C4-2B (cell line): ENCODE results near the gene DLX3.

Source experiments
- H3K27ac ChIP-seq: fragments of 450-650 bp; 2 replicates; pipeline ENCODE4 v1.5.1; 2017
- ZFX ChIP-seq: fragments of 450-650 bp; IDR thresholded peaks from 2 replicates; pipeline ENCODE4 v1.6.1; 2017
- TF ChIP-seq, protein P1 (sequence below): fragments of 450-650 bp; conservative IDR thresholded peaks from 2 replicates; pipeline ENCODE4 v1.5.1; 2017; ENCODE audit warnings: mild to moderate bottlenecking

The DLX3 gene

DNA sequence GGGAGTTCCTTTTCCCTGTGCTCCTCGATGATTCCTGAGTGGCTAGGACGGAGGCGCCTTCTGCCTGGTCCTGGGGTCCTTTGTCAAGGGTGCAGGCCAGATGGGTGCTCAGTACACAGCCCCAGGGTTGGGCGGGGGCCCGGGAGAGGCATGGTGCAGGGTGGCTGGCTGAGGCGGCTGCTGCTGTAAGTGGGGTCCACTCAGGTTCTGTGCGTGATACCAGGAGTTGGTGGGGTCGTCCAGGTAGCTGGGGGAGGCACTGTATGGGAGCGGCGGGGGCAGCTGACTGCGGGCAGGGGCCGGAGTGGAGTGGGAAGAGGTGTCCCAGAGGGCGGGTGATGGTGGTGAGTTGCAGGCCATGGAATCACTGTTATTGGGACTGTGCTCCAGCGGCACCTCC is 3.6 kb downstream of the DLX3 start:
- TF ChIP-seq, protein P1, sequence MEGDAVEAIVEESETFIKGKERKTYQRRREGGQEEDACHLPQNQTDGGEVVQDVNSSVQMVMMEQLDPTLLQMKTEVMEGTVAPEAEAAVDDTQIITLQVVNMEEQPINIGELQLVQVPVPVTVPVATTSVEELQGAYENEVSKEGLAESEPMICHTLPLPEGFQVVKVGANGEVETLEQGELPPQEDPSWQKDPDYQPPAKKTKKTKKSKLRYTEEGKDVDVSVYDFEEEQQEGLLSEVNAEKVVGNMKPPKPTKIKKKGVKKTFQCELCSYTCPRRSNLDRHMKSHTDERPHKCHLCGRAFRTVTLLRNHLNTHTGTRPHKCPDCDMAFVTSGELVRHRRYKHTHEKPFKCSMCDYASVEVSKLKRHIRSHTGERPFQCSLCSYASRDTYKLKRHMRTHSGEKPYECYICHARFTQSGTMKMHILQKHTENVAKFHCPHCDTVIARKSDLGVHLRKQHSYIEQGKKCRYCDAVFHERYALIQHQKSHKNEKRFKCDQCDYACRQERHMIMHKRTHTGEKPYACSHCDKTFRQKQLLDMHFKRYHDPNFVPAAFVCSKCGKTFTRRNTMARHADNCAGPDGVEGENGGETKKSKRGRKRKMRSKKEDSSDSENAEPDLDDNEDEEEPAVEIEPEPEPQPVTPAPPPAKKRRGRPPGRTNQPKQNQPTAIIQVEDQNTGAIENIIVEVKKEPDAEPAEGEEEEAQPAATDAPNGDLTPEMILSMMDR: no peak
- no peak for TF ChIP-seq ZFX
- no peak overlapping the region for H3K27ac ChIP-seq

GRCh38 chr17:49990921-49991320 is 4.1 kb downstream of the DLX3 start:
- no peak overlapping the region for H3K27ac ChIP-seq
- no peak for TF ChIP-seq ZFX

- TF ChIP-seq, protein P1: no peak
- TF ChIP-seq ZFX: no peak
These were observed 4.7 kb downstream of the DLX3 start for GRCh38 chr17:49990331-49990730.

DNA sequence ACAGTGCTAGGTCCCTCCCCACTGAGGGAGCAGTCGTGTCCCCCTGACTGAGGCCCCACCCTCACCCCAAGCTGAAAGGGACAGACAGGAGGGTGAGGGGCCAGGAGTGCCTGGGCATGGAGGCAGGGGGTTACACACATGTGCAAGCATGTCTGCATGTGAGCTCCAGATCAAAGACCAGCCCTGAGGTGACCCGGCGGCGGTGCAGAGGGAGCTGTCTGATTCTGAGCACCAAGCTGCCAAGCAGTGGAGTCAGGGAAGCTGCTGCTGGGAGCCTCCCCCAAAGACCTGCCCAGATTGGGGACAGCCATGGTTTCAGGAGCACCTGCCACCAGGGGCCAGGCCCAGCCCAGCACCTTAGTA is 5.5 kb downstream of the DLX3 start:
- H3K27ac ChIP-seq: no peak overlapping the region
- TF ChIP-seq ZFX: no peak
- TF ChIP-seq, protein P1: no peak

More at GRCh38 chr17:49990331-49990730, 4.7 kb downstream of the DLX3 start:
- no peak overlapping the region for H3K27ac ChIP-seq

DNA sequence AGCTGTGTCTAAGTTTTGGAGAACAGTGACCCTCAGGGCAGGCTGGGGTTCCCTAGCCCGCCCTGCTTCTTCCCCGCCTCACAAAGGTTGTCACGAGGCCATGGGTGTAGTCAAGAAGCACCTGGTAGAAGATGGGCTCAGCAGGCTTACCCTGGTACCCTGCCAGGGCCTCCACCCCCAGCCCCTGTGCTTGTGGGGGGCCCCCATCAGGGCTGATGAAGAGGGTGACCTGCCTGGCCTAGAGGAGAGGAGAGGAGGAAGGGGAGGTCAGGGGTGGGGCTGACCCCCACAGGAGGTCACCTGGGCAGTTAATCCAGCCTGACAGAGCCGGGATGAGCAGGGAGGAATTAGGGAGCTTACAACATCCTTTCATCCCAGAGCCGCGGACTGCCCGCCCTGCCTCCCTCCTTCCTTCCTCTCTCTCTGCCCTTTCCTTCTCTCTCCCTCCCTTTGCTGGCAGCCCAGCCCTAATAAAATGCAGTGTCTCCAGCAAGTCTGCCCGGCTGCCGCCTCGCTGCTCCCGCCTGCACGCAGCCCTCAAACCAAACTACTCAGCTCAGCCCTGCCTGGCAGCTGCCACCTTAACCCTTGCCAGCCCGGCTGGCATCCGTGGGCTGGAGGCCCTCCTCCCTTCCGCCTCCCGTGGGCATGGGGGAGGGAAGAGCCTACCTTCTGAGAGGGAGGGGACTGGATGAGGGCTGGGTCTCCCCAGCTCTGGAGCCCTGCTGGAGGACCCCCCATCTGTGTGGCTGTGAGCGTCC is 7.2 kb downstream of the DLX3 start:
- TF ChIP-seq ZFX: no peak
- TF ChIP-seq, protein P1: no peak

DNA sequence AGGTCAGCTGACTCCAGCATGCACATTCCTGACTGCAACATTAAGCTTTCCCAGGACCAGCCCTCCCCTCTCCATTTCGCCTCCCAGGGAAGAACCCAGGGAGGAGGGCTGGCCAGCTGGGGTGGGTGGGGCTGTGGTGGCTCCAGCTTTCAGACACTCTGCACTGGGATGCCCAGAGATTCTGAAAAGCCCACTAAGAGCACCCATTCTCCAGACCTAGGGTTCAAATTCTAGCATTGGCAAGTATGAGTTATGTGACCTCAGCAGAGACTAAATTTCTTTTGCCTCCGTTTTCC is 7.8 kb downstream of the DLX3 start:
- H3K27ac ChIP-seq: no peak overlapping the region
- no peak for TF ChIP-seq ZFX
- TF ChIP-seq, protein P1: no peak

More for the DNA sequence above, 7.2 kb downstream of the DLX3 start:
- peak overlapping the region; percentile 15 for H3K27ac ChIP-seq

DNA sequence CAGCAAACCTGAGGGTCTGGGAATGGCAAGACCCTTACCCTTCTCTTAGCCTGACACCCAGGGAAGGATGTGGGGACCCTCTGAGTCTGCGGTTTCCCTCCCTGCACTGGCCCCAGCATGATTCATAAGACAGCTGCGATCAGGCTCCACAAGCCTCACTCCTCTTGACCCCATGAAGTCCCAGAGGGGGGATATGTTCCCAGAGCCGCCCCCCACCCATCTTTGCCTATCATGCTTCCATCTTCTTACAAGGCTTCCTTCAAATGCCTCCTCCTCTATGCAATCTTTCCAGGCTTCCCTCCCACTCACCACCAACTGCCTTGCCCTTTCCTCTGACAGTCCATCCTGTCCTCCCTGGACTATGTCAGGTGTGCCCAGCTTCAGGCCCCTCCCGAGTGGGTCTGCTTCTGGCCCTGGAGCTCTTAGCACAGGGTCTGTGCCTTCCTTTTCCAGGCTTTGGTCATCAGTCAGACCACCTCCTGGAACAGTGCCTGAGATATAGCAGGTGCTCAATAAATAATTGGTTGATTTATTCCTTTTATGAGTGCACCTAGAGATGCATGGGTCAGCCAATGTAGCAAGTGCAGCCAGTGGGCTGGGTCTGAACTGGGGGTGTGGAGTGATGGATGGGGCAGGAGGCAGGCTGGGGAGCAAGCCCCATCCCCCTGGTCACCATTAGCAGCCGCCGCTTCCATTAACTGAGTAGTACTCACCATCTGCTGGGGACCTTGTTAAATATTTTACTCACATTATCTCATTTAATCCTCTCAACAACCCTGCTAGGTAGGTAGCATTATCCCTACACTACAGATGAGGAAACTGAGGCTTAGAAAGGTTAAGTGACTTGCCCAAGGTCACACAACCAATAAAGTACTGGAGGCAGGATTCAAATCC is 8.4 kb downstream of the DLX3 start:
- no peak overlapping the region for H3K27ac ChIP-seq
- TF ChIP-seq ZFX: no peak
- TF ChIP-seq, protein P1: no peak
